K562 (cell line): ENCODE results near the gene MGRN1. TPM values are rescaled to one million over a fixed set of nuclear protein-coding genes. Genes with fewer than 3 reads are reported as not detected.
A peak's percentile ranks its signal among the peaks of the same experiment; 100 is the strongest.

ENCODE experiments used
- ARNT ChIP-seq, 2 experiments: fragments of 450-650 bp; IDR thresholded peaks; 2 replicates each; pipeline ENCODE4 v1.6.1; 2016; ENCODE audit warnings: mild to moderate bottlenecking in 1 of 2
- CEBPZ ChIP-seq: fragments of 150-350 bp; IDR thresholded peaks from 2 replicates; pipeline ENCODE4 v1.6.1; 2014; ENCODE audit warnings: low read depth, mild to moderate bottlenecking, low read length, borderline replicate concordance
- CHD7 ChIP-seq: fragments of 200-600 bp; sonication (generic); IDR thresholded peaks from one replicate; pipeline ENCODE4 v1.6.1; 2012; ENCODE audit warnings: mild to moderate bottlenecking, low read depth, low read length, inconsistent platforms
- EP400 ChIP-seq: fragments of 450-650 bp; IDR thresholded peaks from 2 replicates; pipeline ENCODE4 v1.6.1; 2017; ENCODE audit warnings: antibody characterized with exemption, mild to moderate bottlenecking, moderate library complexity
- OTX1 ChIP-seq: fragments of 450-650 bp; formaldehyde crosslinking; IDR thresholded peaks from 2 replicates; pipeline ENCODE4 v1.4.0; 2022; ENCODE audit warnings: mild to moderate bottlenecking
- U2AF2 ChIP-seq: fragments of 200-400 bp; formaldehyde crosslinking; optimal IDR thresholded peaks from 2 replicates; pipeline ENCODE3; 2017; ENCODE audit warnings: low read depth, mild to moderate bottlenecking, low read length
- ZBTB49 ChIP-seq: sonication (generic); formaldehyde crosslinking; IDR thresholded peaks from 2 replicates; pipeline ENCODE4 v1.8.0; 2022; ENCODE audit warnings: missing genetic modification reagents, mild to moderate bottlenecking, borderline replicate concordance
- ZNF175 ChIP-seq: fragments of 200-800 bp; sonication (Bioruptor generic); IDR thresholded peaks from 2 replicates; pipeline ENCODE4 v1.6.1; 2016; ENCODE audit warnings: low read depth, mild to moderate bottlenecking, missing genetic modification characterization, missing compliant biosample characterization
- ZNF830 ChIP-seq: fragments of 250-450 bp; sonication (Bioruptor Pico); IDR thresholded peaks from 2 replicates; pipeline ENCODE4 v1.5.0; 2021; ENCODE audit warnings: mild to moderate bottlenecking
- polyA plus RNA-seq, 8 experiments: library from polyadenylated mRNA; depleted of rRNA in 4 of 8; stranded (reverse) in 5 of 8; unstranded in 3 of 8; fragments of >200 nt; fragmentation: Nextera tagmentation in 2 of 8; fragmentation: Illumina TruSeq in 1 of 8; extraction: Ambion mirVana in 2 of 8; extraction: Trizol in 1 of 8; gene quantifications; 2 replicates each; pipeline versions ENCODE4 v1.2.1 to v1.2.3, GENCODE V29; 2011 to 2014; ENCODE audit warnings: inconsistent platforms in 1 of 8, missing spikeins in 1 of 8
- total RNA-seq, 7 experiments: library from RNA; depleted of rRNA in 6 of 7; stranded (reverse); fragments of >200 nt in 6 of 7; fragmentation: Illumina TruSeq in 2 of 7; extraction: Trizol in 2 of 7; gene quantifications; 2 replicates each; pipeline versions ENCODE4 v1.2.1 to v1.2.3, GENCODE V29; 2011 to 2021; ENCODE audit warnings: low replicate concordance in 1 of 7

MGRN1 gene
- total and polyA plus RNA-seq, 9 of the 15 experiments (the other 6 are each of a cell fraction or from before 2014, with no cell fraction given), result 0.15 to 37.9 (median 6.0) TPM

GRCh38 chr16:4624015-4624826 is at the start of gene MGRN1 (continued):
- TF ChIP-seq ZBTB49 (CRISPR knock-in tag) (no peak), CHD7 (no peak), ZNF175 (no peak), ARNT (IDR thresholded peaks at IDR 0.05) (no peak), OTX1 (CRISPR knock-in tag) (no peak), EP400 (peak; percentile 83), U2AF2 (no peak), ZNF830 (CRISPR knock-in tag) (no peak), CEBPZ (no peak)
